Activated CD8-positive, alpha-beta memory T cell treated with anti-CD3 and anti-CD28 coated beads for 48 hours (primary cell): ENCODE results near the gene KCNIP1.

Experiments used
- DNase-seq, 3 experiments: peaks; one replicate each; pipeline ENCODE4 v3.0.0-alpha.2; 2020; ENCODE audit warnings: low read depth in 2 of 3, low spot score in 2 of 3

KCNIP1 gene

DNA sequence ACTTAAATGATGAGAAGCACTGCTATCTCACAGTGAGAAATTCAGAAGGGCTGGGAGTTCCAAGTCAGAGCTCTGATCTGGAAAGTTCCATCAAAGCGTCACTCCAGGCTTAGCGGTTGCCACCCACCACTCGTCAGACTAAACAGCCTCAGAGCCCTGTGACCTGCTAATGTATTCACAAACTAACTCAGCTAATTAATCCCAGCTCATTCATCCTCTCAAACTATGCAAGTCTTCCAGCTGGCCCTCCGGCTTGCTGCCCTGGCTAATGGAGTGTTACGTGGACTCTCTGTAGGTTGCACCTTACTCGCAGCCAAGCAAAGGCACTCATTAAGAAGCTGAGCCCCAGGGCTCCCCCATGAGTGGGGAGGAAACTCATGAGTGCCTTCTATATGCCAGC is 197.5 kb downstream of the KCNIP1 start:
- no peak for DNase-seq

DNA sequence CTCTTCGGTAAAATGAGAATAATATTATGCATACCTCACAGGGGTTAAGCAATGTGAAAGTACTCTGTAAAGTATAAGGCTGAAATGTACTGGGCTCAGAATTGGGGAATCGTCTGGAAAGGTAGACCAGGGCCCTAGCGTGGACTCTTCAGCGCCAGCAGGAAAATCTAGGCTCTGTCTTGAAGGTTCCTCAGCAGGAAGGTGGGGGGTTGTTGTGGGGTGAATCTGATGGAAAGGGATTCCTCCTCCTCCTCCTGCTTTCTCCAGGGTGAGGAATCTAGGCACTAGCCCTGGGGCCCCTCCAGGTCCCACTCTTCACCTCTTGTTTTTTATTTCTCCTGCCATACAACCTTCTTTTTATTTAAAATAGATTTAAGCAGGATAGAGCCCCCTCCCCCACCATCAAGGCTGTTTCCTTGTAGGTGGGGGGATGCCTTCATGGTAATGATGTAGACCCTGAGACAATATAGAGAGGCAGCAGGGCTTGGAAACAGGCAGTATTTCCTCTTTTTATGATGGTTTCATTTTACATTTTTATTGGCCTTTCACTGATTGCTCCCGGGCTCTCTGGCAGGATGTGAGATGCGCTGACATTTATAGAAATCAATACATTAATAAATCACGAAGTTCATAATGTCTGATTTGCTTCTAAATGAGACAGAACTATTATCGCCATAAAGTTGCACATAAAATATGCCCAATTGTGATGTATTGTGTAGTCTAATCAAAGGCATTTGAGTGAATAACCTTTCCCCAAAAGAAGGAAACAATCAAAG is 200.8 kb downstream of the KCNIP1 start:
- DNase-seq: no peak

DNA sequence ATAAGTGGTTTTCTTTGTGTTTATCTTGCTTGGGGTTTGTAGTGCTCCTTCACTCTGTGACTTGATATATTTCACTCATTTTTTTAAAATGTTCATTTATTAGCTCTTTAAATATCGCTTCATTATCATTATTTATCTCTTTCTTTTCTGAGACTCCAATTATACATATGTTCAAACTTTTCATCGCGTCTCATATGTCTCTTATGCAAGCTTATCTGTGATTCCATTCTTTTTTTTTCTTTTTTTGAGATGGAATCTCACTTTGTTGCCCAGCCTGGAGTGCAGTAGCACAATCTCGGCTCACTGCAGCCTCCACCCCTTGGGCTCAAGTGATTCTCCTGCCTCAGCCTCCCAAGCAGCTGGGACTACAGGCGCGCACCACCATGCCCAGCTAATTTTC is 205.8 kb downstream of the KCNIP1 start:
- DNase-seq: no peak

DNA sequence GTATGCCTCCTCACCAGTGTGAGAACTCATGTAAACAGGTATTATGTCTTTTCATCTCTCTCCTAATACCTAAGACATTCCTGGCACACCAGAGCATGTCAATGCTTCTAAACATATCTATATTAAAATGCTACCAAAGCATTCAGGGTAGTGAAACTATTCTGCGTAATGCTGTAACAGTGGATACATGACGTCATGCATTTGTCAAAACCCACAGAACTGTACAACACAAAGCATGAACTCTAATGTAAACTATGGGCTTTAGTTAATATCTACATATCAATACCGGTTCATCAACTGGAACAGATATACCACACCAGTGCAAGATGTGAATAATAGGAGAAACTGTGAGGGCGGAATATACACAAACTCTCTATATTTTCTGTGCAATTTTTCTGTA is 207.5 kb downstream of the KCNIP1 start:
- no peak for DNase-seq

DNA sequence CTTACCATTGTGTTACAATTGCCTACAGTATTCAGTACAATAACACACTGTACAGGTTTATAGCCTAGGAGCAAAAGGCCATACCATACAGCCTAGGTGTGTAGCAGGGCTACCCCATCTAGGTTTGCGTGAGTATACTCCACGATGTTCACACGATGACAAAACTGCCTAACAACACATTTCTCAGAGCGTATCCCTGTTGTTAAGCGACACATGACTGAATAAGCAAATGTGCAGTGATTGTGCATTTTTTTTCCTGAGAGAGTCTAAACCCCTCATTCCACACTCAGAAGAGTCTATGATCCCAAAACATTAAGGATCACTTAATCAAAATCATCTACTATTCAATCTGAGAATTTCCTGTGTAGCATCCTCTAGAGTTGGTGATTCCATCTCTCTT is 211.3 kb downstream of the KCNIP1 start:
- DNase-seq: no peak

DNA sequence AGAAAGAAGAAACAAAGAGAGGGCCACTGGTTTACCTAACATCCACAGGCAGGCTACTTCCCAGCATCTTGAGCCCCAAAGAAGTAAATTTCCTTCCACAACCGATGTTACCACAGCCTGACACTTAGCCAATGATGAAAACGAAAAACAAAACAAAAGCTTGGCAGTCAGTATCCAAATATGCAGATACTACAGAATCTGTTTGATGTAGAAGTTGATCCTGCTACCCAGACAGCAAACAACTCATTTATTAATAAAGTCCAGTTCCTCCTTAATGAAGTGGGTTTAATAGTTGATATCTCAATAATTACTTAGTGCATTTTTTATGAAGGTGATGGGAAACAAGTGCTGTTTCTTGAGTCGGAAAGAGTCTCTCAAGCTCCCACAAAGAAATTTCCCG is 212.6 kb downstream of the KCNIP1 start:
- no peak for DNase-seq

DNA sequence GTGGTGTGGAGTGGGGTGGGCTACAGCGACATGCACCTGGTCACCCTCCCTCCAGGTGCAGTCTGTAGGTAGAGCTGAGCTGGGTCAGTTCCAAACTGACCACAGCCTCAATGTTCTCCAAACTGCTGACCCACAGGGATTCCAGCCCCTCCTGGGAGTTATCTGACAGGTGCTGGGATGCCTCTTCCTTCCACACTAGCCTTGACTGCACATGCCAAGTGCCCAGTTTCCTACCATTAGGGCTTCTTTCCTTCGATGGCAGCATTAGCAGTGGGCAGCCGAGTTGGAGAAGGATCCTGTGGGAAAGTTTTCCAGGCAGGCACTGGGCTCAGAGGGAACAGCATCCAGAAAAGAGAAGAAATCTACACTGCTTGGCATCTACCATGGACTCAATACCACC is 215.7 kb downstream of the KCNIP1 start:
- DNase-seq: no peak

DNA sequence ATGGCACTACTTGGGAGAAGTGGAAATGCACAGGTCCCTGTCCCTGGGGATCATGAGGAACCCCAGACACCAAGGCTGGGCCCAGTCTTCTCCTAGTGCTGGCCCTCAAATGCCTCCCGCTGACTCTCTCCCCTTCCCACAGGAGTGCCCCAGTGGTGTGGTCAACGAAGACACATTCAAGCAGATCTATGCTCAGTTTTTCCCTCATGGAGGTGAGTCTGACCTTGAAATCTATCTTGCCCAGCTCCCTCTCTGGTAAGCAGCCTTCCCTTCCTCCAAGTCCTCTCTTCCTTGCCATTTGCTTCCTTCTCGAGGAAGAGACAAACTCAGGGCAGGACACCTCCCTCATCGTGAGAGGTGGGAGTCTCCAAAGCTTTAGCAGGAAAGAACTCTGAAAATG is 216.4 kb downstream of the KCNIP1 start:
- DNase-seq: no peak

DNA sequence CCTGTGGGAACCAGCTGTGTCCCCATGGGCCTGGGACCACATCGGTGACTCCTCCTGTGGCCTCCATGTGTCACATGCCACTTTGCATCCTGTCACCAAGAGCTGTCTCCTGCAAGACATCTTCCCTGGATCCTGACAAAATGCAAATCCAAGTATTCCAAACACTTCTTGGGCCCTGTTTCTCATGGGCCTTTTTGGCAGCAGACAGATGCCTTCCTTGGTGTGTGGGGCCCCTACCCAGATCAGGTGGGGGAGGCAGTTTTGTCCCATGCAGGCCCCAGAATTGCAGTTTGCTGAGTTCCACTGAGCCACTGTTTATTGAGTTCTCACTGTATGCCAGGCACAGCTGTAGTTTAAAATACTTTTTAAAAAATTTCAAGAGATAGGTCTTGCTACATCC is 217.2 kb downstream of the KCNIP1 start:
- no peak for DNase-seq

DNA sequence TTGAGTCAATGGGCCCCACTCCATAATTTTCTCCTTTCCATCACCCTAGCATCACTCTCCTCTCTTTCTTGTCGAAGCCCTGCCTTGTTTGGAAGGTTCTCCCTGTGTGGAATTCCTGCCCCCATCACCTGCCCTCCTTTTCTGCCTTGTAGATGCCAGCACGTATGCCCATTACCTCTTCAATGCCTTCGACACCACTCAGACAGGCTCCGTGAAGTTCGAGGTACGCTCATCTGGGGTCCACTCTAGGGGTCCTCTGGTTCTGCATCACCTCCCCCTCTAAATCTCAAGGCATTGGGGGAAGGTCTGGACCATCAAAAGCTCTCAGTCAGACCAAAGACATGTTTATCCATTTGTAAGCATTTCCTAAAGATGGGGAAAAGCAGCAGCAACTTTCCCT is 217.9 kb downstream of the KCNIP1 start:
- DNase-seq: no peak

DNA sequence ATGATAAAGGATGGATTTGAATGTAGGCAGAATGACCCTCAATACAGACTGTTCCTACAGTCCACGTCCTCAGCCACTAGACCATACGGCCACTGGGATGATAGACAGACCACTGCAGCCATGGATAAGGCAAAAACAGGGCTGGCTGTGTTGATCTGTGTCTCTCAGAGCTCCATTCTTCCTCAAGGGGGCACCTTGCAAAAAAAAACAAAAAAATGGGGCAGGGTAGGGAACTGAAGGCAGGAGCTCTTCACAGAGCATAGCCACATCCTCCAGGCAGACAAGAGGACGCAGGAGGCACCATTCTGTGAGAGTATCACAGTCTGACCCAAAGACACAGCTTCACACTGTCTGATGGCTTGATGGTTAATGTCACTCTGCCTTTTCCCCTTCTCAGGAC is 218.5 kb downstream of the KCNIP1 start:
- no peak for DNase-seq

DNA sequence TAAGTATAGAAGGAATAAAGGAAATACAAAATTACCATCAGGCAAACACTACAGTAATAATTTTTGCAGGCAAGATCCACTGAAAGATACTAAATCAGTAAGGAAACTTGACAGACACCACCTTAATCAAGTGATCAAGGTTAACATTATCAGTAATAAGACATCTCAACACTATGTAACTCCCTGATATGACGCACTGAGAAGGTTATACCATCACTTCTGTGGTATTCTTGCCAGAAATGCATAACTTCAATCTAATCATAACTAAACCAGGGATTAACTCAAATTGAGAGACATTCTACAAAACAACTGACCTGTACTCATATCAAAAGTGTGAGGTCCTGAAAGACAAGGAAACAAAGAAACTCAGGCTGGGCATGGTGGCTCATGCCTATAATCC is 227.2 kb downstream of the KCNIP1 start:
- DNase-seq: no peak

DNA sequence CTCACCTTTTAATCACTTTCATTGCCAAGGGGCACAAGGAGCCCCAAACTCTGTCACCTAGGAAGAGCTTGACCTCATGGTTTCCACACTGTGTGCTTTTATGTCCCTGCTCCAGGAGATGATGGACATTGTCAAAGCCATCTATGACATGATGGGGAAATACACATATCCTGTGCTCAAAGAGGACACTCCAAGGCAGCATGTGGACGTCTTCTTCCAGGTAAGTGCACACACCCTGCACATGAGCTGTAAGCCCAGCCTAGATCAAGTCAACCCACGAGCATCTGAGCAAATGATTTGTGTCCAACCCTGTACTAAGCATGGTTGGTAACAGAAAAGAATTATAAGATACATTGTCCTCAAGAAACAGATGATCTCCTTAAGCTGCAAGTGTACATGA is 228.9 kb downstream of the KCNIP1 start:
- no peak for DNase-seq

DNA sequence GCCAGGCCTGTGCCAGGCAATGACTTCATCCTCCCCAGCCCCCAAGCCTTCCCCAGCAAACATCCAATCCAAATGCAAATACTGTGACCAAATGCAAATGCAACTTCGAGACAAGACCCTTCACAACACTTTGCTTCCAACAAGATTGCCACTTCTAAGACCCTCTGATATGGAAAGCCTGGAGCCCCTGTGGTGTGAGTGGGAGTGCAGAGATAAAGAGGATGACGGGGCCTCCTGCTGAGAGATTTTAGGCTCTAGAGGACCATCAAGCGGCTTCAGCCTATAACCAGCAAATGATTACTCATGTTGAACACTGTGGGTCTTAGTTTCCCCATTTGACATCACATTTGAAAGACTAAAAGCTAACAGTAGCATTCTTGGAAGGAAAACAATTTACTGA is 233.1 kb downstream of the KCNIP1 start:
- DNase-seq: no peak

DNA sequence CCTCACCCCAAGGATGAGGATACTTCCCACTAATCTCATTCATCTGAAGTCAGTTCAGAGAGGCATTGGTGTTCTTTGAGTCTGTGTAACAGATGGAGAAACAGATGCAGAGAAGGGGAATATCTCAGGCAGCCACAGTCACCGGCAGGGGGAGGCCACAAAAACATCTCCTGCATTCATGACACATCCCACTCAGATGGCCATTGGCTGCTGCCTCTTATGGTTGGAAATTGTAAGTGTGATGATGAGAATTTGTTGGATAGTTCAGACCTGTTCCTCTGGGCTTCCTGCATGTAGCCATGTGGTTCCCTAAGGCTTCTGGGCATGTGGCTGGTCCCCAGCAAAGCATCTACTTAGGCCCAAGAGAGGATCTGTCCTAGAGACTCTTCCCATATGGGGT is 233.8 kb downstream of the KCNIP1 start:
- DNase-seq: no peak

DNA sequence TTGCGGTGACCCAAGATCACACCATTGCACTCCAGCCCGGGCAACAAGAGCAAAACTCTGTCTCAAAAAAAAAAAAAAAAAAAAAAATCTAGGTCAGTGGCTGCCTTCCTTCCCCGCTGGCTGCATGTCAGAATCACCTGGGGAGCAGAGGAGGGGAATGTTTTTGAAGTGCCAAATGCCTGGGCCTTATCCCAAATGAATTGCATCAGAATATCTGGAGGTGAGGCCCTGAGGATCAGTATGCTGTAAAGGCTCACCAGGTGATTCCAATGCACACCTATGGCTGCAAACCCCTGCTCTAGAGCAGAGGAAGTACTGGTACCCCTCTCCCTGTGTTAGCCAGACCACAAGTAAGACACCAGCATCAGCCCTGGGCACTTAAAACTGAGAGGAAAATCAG is 235.0 kb downstream of the KCNIP1 start:
- no peak for DNase-seq

DNA sequence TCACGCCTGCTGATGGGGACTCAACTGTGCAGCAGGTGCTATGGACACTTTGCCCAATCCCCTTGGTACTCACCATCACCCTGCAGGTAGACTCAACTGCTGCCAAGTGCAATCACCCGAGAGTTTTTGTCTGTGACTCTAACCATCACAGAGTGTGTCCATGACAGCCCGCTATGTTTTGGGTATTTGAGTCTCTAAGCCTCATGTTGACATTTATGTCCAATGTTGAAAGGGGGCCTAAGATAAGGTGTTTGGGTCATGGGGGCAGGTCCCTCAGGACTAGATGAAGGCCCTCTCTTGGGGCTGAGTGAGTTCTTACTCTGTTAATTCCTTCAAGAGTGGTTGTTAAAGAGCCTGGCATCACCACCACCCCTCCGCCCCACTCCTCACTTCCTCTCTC is 235.6 kb downstream of the KCNIP1 start:
- DNase-seq: no peak

DNA sequence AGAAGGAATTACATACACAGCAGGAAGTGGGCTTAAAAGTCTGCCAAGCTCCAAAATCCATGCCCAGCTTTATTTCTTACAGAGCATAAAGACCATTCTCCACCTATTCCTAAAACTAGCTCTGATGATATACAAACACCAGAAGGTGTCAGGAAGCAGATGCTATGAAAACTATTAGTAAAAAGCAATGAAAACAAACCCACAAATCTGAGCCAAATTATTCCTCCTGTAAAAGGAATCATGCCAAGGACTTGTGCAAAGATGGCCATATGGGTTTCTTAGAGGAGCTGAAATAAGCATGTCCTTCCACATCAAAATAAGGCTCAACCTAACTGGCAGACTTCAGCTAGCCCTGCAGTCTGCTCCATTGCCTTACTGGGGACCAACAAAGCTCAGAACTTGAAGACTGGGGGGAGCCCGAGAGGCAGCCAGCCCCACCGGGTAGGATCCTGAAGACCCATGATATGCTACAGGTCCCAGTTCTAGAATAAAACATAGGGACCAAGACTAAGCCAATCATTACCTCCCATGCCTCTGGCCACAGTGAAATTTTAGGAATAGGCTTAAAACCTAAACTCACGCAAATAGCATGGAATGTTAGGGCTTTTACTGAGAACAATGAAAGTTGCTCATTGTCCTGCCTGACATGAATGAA is 236.9 kb downstream of the KCNIP1 start:
- DNase-seq: no peak

DNA sequence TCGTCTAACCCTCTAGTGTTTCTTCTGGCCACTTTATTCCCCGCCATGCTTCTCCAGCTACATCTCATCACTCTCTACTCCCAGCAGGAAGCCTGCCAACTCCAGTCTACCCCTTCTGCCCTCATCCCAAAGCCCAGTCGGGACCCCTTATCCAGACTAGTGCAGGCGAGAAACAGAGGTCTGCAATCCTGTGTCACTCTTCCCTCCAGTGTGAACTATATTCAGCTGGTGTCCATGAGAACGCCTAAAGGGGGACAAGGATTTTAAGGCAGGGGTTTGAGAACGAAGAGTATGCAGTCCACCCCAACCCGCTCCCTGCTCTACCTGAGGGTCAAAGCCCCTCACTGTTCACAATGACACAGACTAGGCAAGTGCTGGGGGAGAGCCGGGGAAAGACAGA is 238.0 kb downstream of the KCNIP1 start:
- no peak for DNase-seq

DNA sequence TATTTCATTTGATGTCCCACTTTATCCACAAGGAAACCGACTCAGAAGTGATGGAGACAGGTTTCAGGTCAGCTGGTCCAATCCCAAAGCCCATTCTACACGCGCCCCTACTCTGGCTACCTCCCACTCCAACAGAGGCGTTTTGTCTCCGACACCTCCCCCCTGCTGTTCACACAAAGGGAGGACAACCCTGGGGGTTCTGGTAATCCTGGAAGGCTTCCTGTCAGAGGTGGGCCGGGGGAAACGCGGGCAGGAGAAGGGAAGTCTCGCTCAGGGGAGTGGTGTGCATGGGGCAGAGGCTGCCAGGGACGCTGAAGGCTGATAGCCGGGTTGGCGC is 240.0 kb downstream of the KCNIP1 start:
- DNase-seq: no peak

DNA sequence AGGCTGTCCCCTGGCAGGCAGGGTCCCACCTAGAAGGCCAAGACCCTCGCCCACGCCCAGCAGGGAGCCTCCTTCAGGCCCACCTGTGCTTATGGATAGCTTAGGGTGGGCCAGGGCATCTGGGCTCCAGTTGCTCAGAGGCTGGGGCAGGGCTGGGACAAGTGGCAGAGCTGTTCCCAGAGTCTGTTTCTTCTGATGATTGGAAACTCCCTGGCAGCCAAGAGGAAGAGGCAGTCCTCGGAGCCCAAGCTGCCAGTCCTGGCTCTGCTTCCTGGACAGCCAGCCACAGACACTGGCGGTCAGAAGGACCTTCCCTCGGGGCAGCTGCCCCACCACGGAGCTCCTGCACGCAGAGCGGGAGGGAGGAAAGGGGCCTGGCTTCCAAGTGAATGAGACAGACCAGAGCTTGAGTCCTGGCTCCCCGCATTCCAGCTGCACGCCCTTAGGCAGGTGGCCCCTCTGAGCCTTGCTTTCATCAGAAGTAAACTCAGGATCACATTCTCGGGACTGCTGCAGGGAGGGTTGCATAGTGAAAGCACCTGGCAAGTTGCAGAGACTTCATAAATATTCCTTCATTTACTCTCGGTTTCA is 241.8 kb downstream of the KCNIP1 start:
- DNase-seq: no peak

DNA sequence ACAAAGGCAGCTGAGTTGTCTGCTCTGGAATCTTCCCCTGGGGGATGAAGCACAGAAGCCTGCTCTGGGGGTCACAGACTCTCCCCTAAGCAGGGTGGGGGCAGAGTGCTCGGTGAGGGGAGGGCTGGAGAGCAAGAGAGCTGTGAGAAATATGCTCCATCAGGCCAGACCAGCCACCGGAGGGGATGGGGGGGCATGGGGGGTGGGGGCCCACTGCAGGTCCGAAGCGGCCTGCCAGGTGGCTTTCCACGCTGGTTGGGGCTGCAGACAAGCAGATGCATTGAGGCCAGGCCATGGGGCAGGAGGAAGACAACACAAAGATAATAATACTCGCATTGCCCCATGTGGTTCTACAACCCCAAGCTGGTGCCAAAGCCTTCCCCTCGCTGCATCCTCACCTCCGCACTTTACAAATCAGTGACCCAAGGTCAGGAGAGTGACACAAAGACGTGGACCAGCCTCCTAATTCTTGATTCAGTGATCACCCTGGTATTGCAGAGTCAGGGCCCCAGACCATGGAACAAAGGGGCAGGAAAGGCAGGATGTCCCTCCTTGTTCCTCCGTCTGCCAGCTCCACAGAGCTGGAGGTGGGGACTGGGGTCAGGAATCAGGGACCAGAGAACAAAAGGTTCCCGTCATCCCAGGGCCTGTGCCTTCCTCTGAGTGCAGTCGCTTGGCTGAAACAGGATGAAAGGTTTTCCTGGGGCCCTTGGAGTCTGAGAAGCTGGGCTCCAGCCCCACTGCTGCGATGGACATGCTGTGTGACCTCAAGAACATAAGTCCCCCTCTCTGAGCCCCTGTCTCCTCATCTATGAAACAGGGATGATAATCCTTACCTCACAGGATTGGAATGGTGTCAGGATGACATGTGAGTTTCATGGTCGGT is 242.5 kb downstream of the KCNIP1 start:
- no peak for DNase-seq
